CD4-positive, alpha-beta T cell treated with Interleukin-21 for 1 hour (primary cell): Measurements from ENCODE around the gene SENP5.
A peak's percentile ranks its signal among the peaks of the same experiment; 100 is the strongest.
"Not testable (repeated sequence)": the region's sequence is repeated elsewhere in the genome, so short reads cannot be mapped to it uniquely, and the experiment has no call there.

Experiments
- DNase-seq: peaks from one replicate; pipeline ENCODE4 v3.0.0-alpha.2; 2020

The SENP5 gene

DNA sequence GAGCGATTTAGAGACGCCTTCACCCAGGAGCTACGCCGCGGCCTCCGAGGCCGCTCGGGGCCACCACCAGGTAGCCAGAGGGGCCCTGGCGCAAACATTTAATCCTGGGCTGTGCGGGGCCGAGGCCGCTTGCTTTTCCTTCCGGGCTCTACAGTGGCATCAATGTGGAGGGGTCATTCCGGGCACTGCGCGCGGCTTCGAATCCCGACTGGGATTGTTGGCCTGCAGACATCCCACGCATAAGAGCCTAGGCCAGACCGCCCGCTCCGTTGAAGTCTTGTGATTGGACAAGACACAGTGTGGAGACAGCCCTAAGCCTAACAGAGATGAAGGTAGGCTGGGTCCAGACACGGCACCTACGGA lies 75.2 kb downstream of the SENP5 start:
- DNase-seq = peak; percentile 28

- not testable (repeated sequence) for DNase-seq
Measured at GRCh38 chr3:196944037-196944790, 76.5 kb downstream of the SENP5 start.

DNA sequence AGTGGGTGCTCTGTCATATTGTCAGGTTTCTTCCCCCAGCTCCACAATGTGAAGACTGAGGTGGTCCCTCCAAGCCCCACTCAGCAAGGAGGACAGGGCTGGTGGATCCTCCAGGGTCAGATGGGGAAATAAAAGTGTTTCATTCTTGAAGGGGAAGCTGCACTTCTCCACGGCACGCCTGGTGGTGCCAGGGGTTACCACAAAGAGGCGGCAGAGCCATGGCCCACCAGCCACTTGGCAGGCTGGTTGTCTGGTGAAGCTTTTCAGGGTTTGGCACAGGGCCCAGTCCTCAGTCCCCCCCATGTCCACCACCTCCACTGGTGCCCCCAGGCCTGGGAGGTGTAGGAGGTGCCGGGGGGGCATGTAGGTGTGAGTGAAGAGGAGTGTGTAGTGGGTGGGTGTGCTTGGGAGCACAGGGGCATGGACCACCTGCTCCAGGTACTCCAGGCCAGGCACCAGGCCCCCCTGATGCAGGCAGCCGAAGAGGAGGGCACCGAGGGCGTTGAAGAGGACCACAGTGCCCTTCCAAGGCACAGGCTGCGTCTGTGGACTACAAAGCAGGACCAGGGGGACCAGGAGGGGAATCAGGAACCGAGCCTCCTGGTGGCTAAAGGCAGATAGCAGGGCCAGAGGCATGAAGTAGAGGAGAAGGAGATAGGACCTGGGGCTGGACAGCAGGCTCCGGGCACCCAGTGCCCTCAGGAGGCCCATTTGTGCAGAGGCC lies 79.6 kb downstream of the SENP5 start:
- DNase-seq = no peak

DNA sequence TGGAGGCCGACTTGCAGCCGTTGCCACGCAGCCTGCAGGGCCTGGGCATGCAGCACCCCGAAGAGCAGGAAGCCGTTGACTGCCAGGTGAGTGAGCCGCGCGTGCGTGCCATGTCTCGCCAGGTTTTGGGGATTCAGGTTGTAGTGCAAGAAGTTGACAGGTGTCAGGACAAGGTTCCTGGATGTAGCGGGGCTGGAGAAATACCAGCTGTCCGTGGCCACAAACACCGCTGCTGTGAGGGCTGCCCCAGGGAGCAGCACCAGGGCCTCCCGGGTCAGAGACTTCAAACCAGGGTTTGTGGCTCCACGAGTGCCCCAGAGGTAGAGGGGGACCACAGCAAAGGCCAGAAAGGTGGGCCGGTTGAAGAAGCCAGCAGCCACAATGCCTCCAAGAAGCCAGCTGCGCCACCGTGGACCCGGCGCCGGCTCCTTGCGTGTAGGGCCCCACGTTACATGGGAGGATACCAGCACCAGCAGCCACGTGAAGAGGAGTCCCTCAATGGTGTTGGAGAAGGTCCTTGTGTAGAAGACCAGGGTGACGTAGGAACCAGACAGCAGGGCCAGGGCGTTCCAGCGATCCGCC lies 80.2 kb downstream of the SENP5 start:
- DNase-seq = no peak

DNA sequence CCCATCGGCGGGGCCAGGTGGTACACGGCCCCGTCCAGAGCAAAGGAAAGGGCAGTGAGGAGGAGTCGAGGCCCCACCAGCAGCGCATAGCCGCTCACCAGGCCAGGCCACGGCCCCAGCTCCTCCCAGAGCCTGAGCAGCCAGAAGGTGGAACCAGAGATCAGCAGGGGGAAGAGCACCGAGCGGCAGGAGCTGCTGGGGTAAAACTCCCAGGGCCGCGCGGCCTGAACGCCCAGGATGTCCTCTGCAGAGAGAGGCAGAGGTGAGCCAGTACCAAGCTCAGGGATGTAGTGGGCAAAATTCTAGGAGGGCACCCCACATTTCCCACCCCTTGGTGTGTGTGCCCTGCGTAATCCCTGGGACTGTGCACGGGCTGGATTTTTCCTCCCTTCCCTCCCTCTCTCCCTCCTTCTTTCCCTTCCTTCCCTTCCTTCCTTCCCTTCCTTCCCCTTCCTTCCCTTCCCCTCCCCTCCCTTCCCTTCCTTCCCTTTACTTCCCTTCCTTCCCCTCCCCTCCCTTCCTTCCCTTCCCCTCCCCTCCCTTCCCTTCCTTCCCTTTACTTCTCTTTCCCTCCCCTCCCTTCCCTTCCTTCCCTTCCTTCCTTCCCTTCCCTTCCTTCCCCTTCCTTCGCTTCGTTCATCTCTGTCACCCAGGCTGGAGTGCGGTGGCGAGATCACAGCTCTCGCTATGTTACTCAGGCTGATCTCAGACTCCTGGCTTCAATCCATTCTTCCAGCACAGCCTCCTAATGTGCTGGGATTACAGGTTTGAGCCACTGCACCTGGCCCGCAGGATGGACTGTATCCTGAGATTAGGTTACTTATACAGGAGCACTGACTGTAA lies 80.9 kb downstream of the SENP5 start:
- no peak for DNase-seq

DNA sequence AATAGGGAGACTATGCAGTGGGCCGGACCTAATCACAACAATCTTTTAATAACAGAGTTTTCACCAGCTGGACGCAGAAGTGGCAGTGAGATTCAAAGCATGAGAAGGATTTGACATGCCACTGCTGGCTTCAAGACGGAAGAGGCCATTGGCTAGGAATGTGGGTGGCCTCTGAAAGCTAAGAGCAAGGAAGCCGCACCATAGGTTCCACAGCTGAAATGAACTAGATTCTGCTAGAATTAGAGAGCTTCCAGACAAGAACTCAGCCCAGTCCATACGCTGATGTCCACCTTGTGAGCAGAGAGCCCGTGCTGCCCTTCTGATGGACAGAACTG lies 81.5 kb downstream of the SENP5 start:
- DNase-seq = no peak

DNA sequence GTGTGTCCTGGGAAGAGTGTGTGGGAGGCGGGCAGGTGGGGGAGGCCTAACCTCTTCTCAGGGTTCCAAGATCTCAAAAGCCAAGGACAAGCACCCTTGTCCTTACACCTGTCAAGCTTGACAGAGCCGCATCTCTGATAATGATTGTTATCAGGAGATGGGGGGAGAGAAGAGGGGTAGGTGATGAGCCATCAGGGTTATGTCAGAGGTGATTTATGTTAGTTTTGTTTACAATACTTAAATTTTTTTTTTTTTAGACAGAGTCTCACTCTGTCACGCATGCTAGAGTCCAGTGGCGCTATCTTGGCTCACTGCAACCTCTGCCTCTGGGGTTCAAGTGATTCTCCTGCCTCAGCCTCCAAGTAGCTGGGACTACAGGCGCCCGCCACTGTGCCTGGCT lies 82.0 kb downstream of the SENP5 start:
- no peak for DNase-seq

GRCh38 chr3:196951371-196951770 lies 83.7 kb downstream of the SENP5 start:
- DNase-seq = no peak

DNA sequence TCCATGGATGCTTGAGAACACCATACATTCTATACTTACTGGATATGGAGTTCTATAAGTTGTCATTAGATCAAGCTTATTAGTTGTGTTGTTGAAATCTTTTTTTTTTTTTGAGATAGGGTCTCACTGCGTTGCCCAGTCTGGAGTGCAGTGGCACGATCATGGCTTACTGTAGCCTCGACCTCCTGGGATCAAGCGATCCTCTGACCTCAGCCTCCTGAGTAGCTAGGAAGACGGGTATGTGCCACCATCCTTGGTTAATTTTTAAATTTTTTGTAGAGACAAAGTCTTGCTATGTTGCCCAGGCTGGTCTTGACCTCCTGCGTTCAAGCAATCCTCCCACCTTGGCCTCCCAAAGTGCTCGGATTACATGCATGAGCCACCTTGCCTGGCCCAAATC lies 87.1 kb downstream of the SENP5 start:
- no peak for DNase-seq

- DNase-seq = no peak
Measured at GRCh38 chr3:196962108-196962929, 94.6 kb downstream of the SENP5 start.

DNA sequence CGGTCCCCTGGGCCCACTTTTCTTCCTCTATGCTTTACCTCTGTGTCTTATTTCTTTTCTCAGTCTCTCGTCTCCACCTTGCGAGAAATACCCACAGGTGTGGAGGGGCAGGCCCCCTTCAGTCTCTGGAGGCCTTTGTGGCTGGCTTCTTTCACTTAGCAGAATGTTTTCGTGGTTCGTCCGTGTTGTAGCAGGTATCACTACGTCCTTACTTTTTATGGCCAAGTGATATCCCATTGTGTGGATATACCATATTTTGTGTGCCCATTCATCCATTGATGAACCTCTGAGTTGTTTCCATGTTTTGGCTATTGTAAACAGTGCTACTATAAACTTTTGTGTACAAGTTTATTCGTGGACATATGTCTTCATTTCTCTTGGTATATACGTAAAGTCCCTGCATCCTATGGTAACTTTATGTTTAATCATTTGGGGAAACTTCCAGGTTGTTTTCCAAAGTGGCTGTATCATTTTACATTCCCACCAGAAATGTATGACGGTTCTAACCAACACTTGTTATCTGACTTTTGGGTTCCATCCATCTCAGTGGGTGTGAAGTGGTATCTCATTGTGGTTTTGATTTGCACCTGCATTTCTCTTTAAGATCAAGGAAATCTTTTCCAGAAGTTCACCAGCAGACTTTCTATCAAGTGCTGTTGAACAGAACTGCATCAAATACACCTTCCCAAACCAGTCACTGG lies 95.4 kb downstream of the SENP5 start:
- no peak for DNase-seq

DNA sequence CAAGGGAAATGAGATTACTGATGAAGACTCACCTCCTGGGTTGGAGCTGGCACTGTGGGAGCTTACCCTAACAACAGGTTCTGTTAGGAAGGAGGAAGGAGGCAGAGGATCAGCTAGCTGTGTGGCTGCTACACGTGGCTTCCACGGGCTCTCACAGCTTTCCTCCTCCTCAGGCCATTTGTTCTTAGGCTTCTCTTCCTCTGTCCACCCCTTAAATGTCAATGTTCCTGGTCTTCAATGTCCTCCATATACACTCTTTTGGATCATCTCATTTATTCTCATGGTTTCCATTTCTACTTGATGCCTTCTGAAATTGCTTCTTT lies 95.9 kb downstream of the SENP5 start:
- DNase-seq = no peak

DNA sequence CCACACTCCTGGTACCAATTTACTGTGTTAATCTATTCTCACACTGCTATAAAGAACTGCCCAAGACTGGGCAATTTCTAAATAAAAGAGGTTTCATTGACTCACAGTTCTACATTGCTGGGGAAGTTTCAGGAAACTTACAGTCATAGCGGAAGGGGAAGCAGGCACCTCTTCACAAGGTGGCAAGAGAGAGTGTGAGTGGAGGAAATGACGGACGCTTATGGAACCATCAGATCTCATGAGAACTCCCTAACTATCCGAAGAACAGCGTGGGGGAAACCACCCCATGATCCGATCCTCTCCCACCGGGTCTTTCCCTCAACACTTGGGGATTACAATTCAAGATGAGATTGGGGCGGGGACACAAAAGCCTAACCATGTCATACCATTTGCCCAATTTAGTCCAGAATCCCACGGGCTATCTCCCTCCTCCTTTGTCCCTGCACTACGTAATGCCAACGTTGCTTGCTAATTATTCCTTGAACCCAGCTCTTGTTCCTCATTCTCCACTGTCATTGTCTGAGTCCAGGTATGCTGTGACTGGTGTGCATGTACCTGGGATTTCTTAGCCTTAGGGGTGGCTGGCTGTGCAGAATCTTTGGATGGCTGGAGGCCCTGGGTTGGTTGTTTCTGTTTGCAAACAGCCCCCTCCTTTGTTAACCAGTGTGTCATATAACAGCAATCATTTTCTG lies 97.5 kb downstream of the SENP5 start:
- no peak for DNase-seq

- DNase-seq = no peak
Measured at GRCh38 chr3:196965804-196966173, 98.1 kb downstream of the SENP5 start.

- no peak for DNase-seq
Measured at GRCh38 chr3:196966526-196967401, 99.0 kb downstream of the SENP5 start.

DNA sequence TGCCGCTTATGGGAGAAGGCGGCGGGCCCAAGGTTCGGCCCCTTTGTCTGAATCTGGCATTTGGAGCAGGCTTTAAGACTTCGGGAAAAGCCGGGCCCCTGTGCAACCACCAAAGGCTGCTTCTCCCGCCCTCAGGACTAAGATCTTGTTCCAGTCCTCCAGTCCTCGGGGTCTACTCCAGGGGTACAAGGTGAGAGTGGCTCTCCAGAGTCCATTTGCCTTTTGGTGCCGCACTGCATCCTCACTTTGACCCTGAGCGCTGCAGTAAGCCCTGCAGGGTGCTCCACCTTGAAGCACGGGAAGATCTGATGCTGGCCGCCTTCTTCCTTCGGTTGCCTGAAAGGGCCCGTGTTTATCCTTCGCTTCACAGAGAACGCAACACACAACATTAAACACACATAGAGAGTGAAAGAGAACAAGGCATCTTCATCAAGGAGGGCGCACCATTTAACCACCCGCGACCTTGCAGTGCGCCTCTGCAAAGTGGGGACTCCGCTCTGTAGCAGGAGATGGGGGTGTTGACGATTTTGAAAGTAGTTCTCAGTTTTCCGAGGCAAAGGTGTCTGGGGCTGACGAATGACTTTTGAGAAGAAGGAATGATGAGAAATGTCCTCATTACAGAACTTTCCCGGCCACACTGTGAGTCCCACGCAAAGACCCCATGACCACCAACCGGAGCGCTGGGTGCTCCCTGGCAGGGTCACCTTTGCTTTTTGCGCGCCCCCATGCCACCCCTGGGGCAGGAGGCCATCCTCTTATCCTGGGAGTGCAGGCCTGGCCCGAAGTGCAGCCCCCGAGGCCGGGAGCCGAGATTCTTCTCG lies 99.9 kb downstream of the SENP5 start:
- no peak for DNase-seq

- DNase-seq = peak; percentile 21
Measured at GRCh38 chr3:196968233-196969133, 100.8 kb downstream of the SENP5 start, which contains the start of gene PIGZ. Gene PIGZ, minus strand, starts transcription at chr3:196968833. Its CDS starts 16,802 bp downstream, at chr3:196952031.

DNA sequence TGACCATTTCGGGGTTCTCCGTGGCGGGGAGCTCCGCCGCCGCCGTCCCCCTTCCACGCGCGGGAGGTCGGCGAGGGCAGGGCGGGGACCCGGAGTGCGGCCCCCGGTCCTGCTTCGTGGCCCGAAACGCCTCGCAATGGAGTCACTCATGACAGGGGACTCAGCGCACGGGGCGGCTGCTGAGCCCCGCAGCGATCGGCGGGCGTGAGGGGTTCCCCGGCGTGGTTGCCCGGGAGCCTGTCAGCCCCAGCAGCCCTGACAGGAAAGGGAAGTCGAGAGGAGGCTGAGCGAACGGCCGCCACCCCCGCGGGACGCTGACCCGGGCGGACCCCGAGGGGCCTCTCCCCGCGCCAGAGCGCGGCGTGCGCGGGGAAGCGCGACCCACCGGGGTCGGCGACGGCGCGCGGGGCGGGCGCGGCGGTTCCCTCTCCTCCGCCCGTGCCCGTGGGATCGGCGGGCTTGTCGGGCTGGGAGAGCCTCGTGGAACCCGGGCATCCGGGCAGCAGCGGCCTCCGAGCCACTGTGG lies 101.5 kb downstream of the SENP5 start:
- peak; percentile 35 for DNase-seq
